Measurements from ENCODE around the gene HRH2.
A peak's percentile ranks its signal among the peaks of the same experiment; 100 is the strongest.
"Not testable (repeated sequence)": the region's sequence is repeated elsewhere in the genome, so short reads cannot be mapped to it uniquely, and the experiment has no call there.

The HRH2 gene, protein sequence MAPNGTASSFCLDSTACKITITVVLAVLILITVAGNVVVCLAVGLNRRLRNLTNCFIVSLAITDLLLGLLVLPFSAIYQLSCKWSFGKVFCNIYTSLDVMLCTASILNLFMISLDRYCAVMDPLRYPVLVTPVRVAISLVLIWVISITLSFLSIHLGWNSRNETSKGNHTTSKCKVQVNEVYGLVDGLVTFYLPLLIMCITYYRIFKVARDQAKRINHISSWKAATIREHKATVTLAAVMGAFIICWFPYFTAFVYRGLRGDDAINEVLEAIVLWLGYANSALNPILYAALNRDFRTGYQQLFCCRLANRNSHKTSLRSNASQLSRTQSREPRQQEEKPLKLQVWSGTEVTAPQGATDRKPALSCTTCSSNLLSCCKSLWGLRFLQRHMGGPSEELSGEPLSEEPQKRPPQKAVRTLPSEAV

DNA sequence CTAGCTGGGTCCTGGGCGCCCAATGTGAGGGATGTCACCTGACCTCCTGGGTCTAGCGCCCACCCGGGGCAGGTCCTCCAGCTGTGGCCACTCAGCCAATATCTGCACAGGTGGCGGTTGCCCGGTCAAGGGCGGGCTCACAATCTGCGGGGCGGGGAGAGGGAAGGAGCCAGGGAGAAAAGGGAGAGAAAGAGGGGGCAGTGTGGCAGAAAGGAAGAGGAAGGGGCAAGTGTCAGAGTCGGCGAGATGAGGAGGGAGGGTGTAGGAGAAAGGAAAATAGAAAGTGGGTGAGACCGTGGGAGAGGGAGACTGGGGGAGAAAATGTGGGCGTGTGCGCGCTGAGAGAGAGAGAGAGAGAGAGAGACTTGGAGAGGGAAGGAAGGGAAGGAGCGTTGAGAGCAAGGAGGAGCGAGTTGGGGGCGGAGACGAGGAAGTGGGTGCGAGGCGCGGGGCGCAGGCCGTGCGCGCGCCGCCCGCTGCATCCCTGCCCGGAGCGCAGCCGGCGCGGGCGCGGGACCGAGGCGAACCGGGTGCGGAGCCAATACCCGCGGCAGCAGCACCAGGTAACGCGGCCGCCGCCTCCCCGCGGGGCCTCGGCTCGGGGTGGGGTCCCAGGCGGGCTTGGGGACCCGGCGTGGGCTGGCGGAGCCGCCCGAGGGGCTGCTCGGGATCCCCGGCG is at the start of gene HRH2:
Gene HRH2, plus strand, starts transcription at position 479 of the 679 bp plus-strand sequence. CDS start 25,163 bp downstream, outside the sequence.
- Histone ChIP-seq H3K9me3 (ENCODE audit: control insufficient read depth, low read length) (no peaks in the 10 kb centered on the region), H3K27me3 (replicated peaks; ENCODE audit: control insufficient read depth, insufficient read depth, low read length) (peaks cover 33% of the 10 kb centered on the region), H3K36me3 (ENCODE audit: control insufficient read depth, insufficient read depth, low read length, severe bottlenecking) (no peaks in the 10 kb centered on the region), H3K9ac (ENCODE audit: low read length) (no peak within 1 kb of the TSS), H3K4me3 (ENCODE audit: low read length) (peak within 1 kb of the TSS; percentile 58), H3K4me1 (ENCODE audit: control insufficient read depth, insufficient read depth, low read length) (no peaks in the 10 kb centered on the region)
- peak; percentile 2 for DNase-seq (ENCODE audit: low read depth)

DNA sequence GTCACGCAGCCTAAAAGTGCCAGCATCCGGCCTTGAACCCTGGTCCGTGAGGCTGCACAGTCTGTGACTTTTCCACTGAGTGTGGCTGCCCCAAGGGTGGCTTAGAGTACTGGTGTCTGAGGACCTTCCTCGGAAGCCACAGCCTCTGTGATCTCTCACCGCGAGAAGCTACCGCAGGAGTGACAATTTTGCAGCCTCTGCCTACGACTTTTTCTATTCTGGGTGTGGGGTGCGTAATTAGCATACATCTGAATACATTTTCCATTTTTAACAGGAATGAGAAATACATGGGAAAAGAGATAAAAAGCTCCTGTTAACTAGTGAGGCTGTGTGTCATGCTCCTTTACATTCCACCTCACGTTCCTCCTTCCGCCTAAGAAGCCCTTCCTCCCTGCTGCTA is 48.3 kb upstream of the HRH2 start:
- no peak for DNase-seq (ENCODE audit: low read depth)
- Histone ChIP-seq H3K27me3 (replicated peaks; ENCODE audit: control insufficient read depth, insufficient read depth, low read length) (peaks cover 6% of the 10 kb centered on the region), H3K4me3 (ENCODE audit: low read length) (no peak overlapping the region), H3K9ac (ENCODE audit: low read length) (no peak overlapping the region), H3K36me3 (ENCODE audit: control insufficient read depth, insufficient read depth, low read length, severe bottlenecking) (no peaks in the 10 kb centered on the region), H3K9me3 (ENCODE audit: control insufficient read depth, low read length) (peaks cover 4% of the 10 kb centered on the region), H3K4me1 (ENCODE audit: control insufficient read depth, insufficient read depth, low read length) (no peaks in the 10 kb centered on the region)

DNA sequence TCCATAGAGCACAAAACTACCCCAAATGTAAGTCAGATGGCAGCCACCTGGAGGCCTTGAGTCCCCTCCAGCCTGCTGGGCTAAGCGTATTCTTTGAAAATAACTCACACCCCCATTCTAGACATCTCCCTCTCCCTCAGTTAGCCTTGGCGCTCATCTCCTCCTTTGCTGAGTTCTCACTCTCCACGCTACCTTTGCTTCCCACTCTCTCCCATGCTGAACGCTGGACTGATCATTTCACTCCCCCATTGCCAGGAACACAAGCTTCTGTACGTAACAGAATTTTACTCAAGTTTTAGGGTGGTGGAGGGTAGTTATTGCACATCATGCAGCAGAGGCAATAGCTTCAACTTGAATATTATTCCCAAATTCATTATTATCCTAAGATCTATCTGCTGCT is 47.5 kb upstream of the HRH2 start:
- Histone ChIP-seq H3K9me3 (ENCODE audit: control insufficient read depth, low read length) (no peaks in the 10 kb centered on the region), H3K27me3 (replicated peaks; ENCODE audit: control insufficient read depth, insufficient read depth, low read length) (peaks cover 6% of the 10 kb centered on the region), H3K9ac (ENCODE audit: low read length) (no peak overlapping the region), H3K36me3 (ENCODE audit: control insufficient read depth, insufficient read depth, low read length, severe bottlenecking) (no peaks in the 10 kb centered on the region), H3K4me3 (ENCODE audit: low read length) (no peak overlapping the region), H3K4me1 (ENCODE audit: control insufficient read depth, insufficient read depth, low read length) (no peaks in the 10 kb centered on the region)
- DNase-seq (ENCODE audit: low read depth), result no peak

DNA sequence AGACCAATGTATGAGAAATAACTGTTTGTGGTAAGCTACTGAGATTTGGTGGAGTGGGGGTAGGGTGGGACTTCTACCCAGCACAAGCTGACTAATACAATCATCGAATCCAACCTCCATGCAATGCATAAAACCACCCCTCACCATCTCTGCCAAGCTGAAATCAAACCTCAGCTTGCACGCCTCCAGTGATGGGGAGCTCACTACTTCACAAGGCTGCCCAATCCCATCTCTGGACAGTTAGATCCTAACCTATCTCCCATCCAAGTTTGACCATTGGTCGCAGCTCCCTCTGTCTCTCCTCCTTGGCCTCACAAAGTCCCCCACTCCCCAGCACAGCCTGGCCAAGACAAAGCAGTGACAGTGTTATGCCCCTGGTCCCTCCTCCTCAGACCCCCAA is 47.0 kb upstream of the HRH2 start:
- no peak overlapping the region for H3K4me3 ChIP-seq (ENCODE audit: low read length)
- DNase-seq (ENCODE audit: low read depth), result no peak

DNA sequence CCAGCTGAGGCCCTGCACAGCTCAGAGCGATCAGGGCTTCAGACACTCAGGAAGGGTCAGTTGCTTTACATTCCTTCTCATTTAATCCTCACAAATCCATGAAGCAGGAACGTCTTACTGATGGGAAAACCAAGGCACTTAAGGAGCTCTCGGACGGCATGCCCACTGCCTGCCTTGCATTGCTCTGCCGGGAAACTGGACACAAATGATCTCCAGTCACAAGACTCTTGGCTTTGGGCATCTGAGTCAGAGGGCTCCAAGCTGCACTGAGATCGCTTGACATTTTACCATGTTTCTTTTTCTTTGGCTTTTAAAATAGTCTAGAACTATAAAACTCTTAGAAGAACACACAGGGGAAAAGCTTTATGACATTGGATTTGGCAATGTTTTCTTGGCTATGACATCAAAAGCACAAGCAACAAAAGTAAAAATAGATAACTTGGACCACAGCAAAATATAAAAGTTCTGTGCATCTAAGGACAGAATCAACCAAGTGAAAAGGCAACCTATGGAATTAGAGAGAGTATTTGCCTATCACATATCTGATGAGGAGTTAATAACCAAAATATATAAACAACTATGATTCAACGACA is 43.6 kb upstream of the HRH2 start:
- DNase-seq (ENCODE audit: low read depth), result no peak
- Histone ChIP-seq H3K4me3 (ENCODE audit: low read length) (no peak overlapping the region), H3K36me3 (ENCODE audit: control insufficient read depth, insufficient read depth, low read length, severe bottlenecking) (no peaks in the 10 kb centered on the region), H3K9me3 (ENCODE audit: control insufficient read depth, low read length) (no peaks in the 10 kb centered on the region), H3K27me3 (replicated peaks; ENCODE audit: control insufficient read depth, insufficient read depth, low read length) (peaks cover 6% of the 10 kb centered on the region), H3K9ac (ENCODE audit: low read length) (no peak overlapping the region), H3K4me1 (ENCODE audit: control insufficient read depth, insufficient read depth, low read length) (no peaks in the 10 kb centered on the region)

More for the DNA sequence above, 47.0 kb upstream of the HRH2 start:
- no peaks in the 10 kb centered on the region for H3K9me3 ChIP-seq (ENCODE audit: control insufficient read depth, low read length)
- no peak overlapping the region for H3K9ac ChIP-seq (ENCODE audit: low read length)
- peaks cover 6% of the 10 kb centered on the region for H3K27me3 ChIP-seq (replicated peaks; ENCODE audit: control insufficient read depth, insufficient read depth, low read length)
- no peaks in the 10 kb centered on the region for H3K4me1 ChIP-seq (ENCODE audit: control insufficient read depth, insufficient read depth, low read length)
- H3K36me3 ChIP-seq (ENCODE audit: control insufficient read depth, insufficient read depth, low read length, severe bottlenecking), result no peaks in the 10 kb centered on the region

DNA sequence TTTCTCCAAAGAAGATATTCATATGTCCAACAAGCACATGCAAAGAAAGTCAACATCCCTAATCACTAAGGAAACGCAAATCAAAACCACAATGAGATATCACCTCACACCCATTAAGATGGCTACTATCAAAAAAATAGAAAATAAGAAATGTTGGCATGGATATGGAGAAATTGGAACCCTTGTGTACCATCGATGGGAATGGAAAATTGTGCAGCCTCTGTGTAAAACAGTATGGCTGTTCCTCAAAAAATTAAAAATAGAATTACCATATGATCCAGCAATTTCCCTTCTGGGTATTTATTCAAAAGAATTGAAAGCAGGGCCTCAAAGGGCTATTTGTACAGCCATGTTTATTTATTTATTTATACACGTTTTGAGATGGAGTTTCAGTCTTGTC is 43.0 kb upstream of the HRH2 start:
- no peak for DNase-seq (ENCODE audit: low read depth)
- H3K27me3 ChIP-seq (replicated peaks; ENCODE audit: control insufficient read depth, insufficient read depth, low read length), result peaks cover under 1% of the 10 kb centered on the region
- H3K36me3 ChIP-seq (ENCODE audit: control insufficient read depth, insufficient read depth, low read length, severe bottlenecking), result no peaks in the 10 kb centered on the region
- no peaks in the 10 kb centered on the region for H3K4me1 ChIP-seq (ENCODE audit: control insufficient read depth, insufficient read depth, low read length)
- H3K9ac ChIP-seq (ENCODE audit: low read length), result no peak overlapping the region
- H3K9me3 ChIP-seq (ENCODE audit: control insufficient read depth, low read length), result no peaks in the 10 kb centered on the region
- no peak overlapping the region for H3K4me3 ChIP-seq (ENCODE audit: low read length)

DNA sequence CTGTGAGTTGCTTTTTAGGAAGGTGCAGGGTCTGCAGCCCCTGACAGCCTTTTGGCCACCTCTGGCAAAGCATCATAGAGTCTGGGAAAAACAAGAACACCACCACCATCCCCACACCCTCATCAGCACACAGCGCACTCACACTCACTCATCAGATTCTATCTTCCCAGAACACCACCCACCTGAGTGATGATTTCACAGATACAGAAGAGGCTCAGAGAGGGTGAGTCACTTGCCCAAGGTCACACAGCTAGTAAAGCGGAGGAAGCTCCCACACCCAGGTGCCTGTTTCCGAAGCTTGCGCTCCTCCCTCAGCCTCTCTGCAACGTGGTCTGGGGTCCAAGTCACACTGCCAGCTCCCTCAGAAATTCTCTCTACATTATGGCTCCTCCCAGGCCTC is 41.8 kb upstream of the HRH2 start:
- no peaks in the 10 kb centered on the region for H3K27me3 ChIP-seq (replicated peaks; ENCODE audit: control insufficient read depth, insufficient read depth, low read length)
- no peaks in the 10 kb centered on the region for H3K4me1 ChIP-seq (ENCODE audit: control insufficient read depth, insufficient read depth, low read length)
- no peaks in the 10 kb centered on the region for H3K36me3 ChIP-seq (ENCODE audit: control insufficient read depth, insufficient read depth, low read length, severe bottlenecking)
- H3K9me3 ChIP-seq (ENCODE audit: control insufficient read depth, low read length), result no peaks in the 10 kb centered on the region
- H3K9ac ChIP-seq (ENCODE audit: low read length), result no peak overlapping the region
- DNase-seq (ENCODE audit: low read depth), result no peak
- no peak overlapping the region for H3K4me3 ChIP-seq (ENCODE audit: low read length)

DNA sequence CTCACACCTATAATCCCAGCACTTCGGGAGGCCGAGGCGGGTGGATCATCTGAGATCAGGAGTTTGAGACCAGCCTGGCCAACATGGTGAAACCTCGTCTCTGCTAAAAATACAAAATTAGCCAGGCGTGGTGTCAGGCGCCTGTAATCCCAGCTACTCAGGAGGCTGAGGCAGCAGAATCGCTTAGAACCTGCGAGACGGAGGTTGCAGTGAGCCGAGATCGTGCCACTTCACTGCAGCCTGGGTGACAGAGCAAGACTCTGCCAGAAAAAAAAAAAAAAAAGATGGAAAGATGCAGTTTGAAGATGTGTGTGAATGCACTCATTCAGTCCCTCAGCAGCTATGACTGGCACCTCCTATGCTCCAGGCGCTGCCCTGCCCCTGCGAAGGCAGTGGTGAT is 41.3 kb upstream of the HRH2 start:
- not testable (repeated sequence) for H3K9ac ChIP-seq (ENCODE audit: low read length); H3K36me3 ChIP-seq (ENCODE audit: control insufficient read depth, insufficient read depth, low read length, severe bottlenecking); H3K4me1 ChIP-seq (ENCODE audit: control insufficient read depth, insufficient read depth, low read length); H3K4me3 ChIP-seq (ENCODE audit: low read length); H3K9me3 ChIP-seq (ENCODE audit: control insufficient read depth, low read length); DNase-seq (ENCODE audit: low read depth); H3K27me3 ChIP-seq (replicated peaks; ENCODE audit: control insufficient read depth, insufficient read depth, low read length)

DNA sequence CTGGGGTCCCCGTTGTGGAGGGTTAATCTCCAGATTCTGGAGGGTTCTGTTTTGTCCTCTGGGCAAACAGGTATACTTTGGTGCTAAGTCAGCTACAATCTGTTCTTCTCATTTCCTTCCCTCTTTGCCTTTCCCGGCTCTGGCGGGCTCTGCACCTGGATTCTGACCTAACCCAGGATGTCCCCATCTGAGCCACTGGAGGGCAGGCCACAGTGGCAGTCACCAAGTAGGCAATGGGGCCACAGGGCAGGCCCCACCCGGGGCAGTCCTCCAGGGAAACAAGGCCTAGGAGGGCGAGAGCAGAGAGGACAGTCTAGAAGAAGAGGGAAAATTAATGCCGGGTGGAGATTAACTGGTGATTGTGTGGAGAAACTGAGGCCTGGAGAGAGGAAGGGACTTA is 40.4 kb upstream of the HRH2 start:
- no peaks in the 10 kb centered on the region for H3K36me3 ChIP-seq (ENCODE audit: control insufficient read depth, insufficient read depth, low read length, severe bottlenecking)
- H3K9me3 ChIP-seq (ENCODE audit: control insufficient read depth, low read length), result no peaks in the 10 kb centered on the region
- H3K4me3 ChIP-seq (ENCODE audit: low read length), result no peak overlapping the region
- no peaks in the 10 kb centered on the region for H3K4me1 ChIP-seq (ENCODE audit: control insufficient read depth, insufficient read depth, low read length)
- DNase-seq (ENCODE audit: low read depth), result no peak
- no peak overlapping the region for H3K9ac ChIP-seq (ENCODE audit: low read length)
- H3K27me3 ChIP-seq (replicated peaks; ENCODE audit: control insufficient read depth, insufficient read depth, low read length), result no peaks in the 10 kb centered on the region

DNA sequence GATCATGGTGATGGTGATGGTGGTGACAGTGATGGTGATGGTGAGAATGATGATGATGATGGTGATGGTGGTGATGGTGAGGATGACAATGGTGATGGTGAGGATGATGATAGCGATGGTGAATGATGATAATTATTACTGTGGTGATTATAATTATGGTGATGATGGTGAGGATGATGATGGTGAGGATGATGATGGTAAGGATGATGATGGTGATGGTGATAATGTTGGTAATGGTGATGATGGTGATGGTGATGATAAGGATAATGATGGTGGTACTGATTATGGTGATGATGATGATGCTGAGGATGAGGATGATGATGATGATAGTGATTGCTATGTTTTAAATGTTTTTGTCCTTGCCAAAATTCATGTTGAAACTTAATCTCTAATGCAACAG is 37.3 kb upstream of the HRH2 start:
- no peak for DNase-seq (ENCODE audit: low read depth)
- Histone ChIP-seq H3K9ac (ENCODE audit: low read length) (no peak overlapping the region), H3K4me3 (ENCODE audit: low read length) (no peak overlapping the region), H3K9me3 (ENCODE audit: control insufficient read depth, low read length) (no peaks in the 10 kb centered on the region), H3K27me3 (replicated peaks; ENCODE audit: control insufficient read depth, insufficient read depth, low read length) (no peaks in the 10 kb centered on the region), H3K4me1 (ENCODE audit: control insufficient read depth, insufficient read depth, low read length) (no peaks in the 10 kb centered on the region), H3K36me3 (ENCODE audit: control insufficient read depth, insufficient read depth, low read length, severe bottlenecking) (no peaks in the 10 kb centered on the region)

DNA sequence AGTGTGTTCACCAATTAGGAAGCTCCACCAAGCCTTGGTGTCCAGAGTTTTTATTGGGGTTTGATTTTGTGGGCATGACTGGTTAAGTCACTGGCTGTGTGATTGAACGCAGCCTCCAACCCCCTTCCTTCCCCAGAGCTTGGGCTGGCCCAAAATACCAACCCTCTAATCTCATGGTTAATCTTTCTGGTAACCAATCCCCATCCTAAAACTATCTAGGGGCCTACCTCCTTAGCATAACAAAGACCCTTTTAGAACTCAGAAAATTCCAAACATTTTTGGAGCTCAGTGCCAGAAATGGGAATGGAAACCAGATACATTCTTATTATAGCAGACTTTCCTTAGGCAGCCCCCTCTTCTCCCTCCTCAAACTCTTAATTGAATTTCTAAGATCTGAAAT is 35.9 kb upstream of the HRH2 start:
- no peaks in the 10 kb centered on the region for H3K9me3 ChIP-seq (ENCODE audit: control insufficient read depth, low read length)
- DNase-seq (ENCODE audit: low read depth), result no peak
- no peak overlapping the region for H3K9ac ChIP-seq (ENCODE audit: low read length)
- H3K27me3 ChIP-seq (replicated peaks; ENCODE audit: control insufficient read depth, insufficient read depth, low read length), result no peaks in the 10 kb centered on the region
- H3K4me3 ChIP-seq (ENCODE audit: low read length), result no peak overlapping the region
- no peaks in the 10 kb centered on the region for H3K36me3 ChIP-seq (ENCODE audit: control insufficient read depth, insufficient read depth, low read length, severe bottlenecking)
- no peaks in the 10 kb centered on the region for H3K4me1 ChIP-seq (ENCODE audit: control insufficient read depth, insufficient read depth, low read length)
